Mucosa of descending colon (tissue), 3 donors: ENCODE measurements around the gene SLC25A39. TPM values are rescaled to one million over a fixed set of nuclear protein-coding genes. Genes with fewer than 3 reads are reported as not detected.
"Not testable (repeated sequence)": the region's sequence is repeated elsewhere in the genome, so short reads cannot be mapped to it uniquely, and the experiment has no call there.

ENCODE experiments used
- ATAC-seq: fragments of 200-7000 bp; cut with Tn5 transposase; one replicate; pipeline ENCODE4 v1.9.1; 2020; ENCODE audit warnings: mild to moderate bottlenecking, moderate library complexity
- DNase-seq, 3 donors: peaks; one replicate each; pipeline ENCODE4 v3.0.0-alpha.2; 2020
- H3K36me3 ChIP-seq: fragments of 200-600 bp; one replicate; pipeline ENCODE4 v1.8.0; 2021; ENCODE audit warnings: low read depth, mild to moderate bottlenecking
- H3K4me1 ChIP-seq: fragments of 200-600 bp; one replicate; pipeline ENCODE4 v1.8.0; 2021; ENCODE audit warnings: low read depth, mild to moderate bottlenecking
- H3K4me3 ChIP-seq: fragments of 200-600 bp; one replicate; pipeline ENCODE4 v1.8.0; 2021; ENCODE audit warnings: mild to moderate bottlenecking
- H3K9me3 ChIP-seq: fragments of 200-600 bp; one replicate; pipeline ENCODE4 v1.8.0; 2021; ENCODE audit warnings: mild to moderate bottlenecking
- intact Hi-C, 2 donors: fragments of 100-400 bp; cut with DNase I in 1 of 2; cut with micrococcal nuclease in 1 of 2; formaldehyde crosslinking; loops; one replicate each; pipeline versions ENCODE4 v1.11.0 to v1.11.1; 2022; cut with DNase I, micrococcal nuclease
- total RNA-seq, 3 donors: library from RNA; stranded (reverse); fragmentation: NEBNext Ultra II Directional in 2 of 3; extraction: Animal tissue kit (Norgen Biotek cat#: 25700) in 2 of 3; gene quantifications; one replicate each; pipeline versions ENCODE4 v1.2.1 to v1.2.4, GENCODE V29; 2021 to 2023
- TF ChIP-seq, protein P1 (sequence below): fragments of 200-600 bp; IDR thresholded peaks from one replicate; pipeline ENCODE4 v1.8.0; 2022; ENCODE audit warnings: antibody characterized with exemption, mild to moderate bottlenecking
- donor health status: DM: no; HTN: no; CAD: no; lungs with moderate emphysema.
- donor health status: DM: no; HTN: no; CAD: no.
- donor health status: DM: no; HTN: yes; CAD: no.

Gene SLC25A39
- total RNA-seq, 3 donors from 2014 or later: 91.8 to 142 (median 133) TPM

GRCh38 chr17:44333371-44333770 is 8.7 kb upstream of the SLC25A39 start:
- TF ChIP-seq, protein P1, sequence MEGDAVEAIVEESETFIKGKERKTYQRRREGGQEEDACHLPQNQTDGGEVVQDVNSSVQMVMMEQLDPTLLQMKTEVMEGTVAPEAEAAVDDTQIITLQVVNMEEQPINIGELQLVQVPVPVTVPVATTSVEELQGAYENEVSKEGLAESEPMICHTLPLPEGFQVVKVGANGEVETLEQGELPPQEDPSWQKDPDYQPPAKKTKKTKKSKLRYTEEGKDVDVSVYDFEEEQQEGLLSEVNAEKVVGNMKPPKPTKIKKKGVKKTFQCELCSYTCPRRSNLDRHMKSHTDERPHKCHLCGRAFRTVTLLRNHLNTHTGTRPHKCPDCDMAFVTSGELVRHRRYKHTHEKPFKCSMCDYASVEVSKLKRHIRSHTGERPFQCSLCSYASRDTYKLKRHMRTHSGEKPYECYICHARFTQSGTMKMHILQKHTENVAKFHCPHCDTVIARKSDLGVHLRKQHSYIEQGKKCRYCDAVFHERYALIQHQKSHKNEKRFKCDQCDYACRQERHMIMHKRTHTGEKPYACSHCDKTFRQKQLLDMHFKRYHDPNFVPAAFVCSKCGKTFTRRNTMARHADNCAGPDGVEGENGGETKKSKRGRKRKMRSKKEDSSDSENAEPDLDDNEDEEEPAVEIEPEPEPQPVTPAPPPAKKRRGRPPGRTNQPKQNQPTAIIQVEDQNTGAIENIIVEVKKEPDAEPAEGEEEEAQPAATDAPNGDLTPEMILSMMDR: no peak
- Histone ChIP-seq H3K4me3 (no peak overlapping the region), H3K36me3 (no peaks in the 10 kb centered on the region), H3K9me3 (no peaks in the 10 kb centered on the region), H3K4me1 (no peaks in the 10 kb centered on the region)
- DNase-seq (peak in 1 of 3 donors; percentile 59), ATAC-seq (peak; percentile 85)
- intact Hi-C loops: loop anchor here in 1 of 2 donors (10.0 kb wide), 1 partner anchor 119 kb away; the partner anchor contains the start of gene UBTF

- intact Hi-C loops: loop anchor here in 1 of 2 donors (10.0 kb wide), 1 partner anchor 117 kb away; the partner anchor contains the start of gene UBTF
- TF ChIP-seq, protein P1: peak; percentile 57
- no peaks in the 10 kb centered on the region for H3K36me3 ChIP-seq
- ATAC-seq (peak; percentile 55), DNase-seq (peak in 1 of 3 donors; percentile 91)
- H3K4me1 ChIP-seq: peaks cover 6% of the 10 kb centered on the region
- no peak overlapping the region for H3K4me3 ChIP-seq
- H3K9me3 ChIP-seq: no peaks in the 10 kb centered on the region
These were observed 6.7 kb upstream of the SLC25A39 start for GRCh38 chr17:44331249-44331760.

- ATAC-seq: not testable (repeated sequence)
These were observed 5.6 kb upstream of the SLC25A39 start for GRCh38 chr17:44330263-44330662.

GRCh38 chr17:44329516-44329915 is 4.9 kb upstream of the SLC25A39 start:
- not testable (repeated sequence) for H3K4me1 ChIP-seq, H3K4me3 ChIP-seq, DNase-seq, H3K36me3 ChIP-seq, ATAC-seq, H3K9me3 ChIP-seq
- intact Hi-C loops: loop anchor here in 1 of 2 donors (5.0 kb wide), 1 partner anchor 112 kb away; the partner anchor contains the start of gene UBTF

More at GRCh38 chr17:44330263-44330662, 5.6 kb upstream of the SLC25A39 start:
- not testable (repeated sequence) for H3K9me3 ChIP-seq, H3K4me3 ChIP-seq, H3K4me1 ChIP-seq, DNase-seq, H3K36me3 ChIP-seq
- intact Hi-C loops: loop anchor here in 1 of 2 donors (10.0 kb wide), 1 partner anchor 115 kb away; the partner anchor contains the start of gene UBTF

- ATAC-seq (no peak), DNase-seq (no peak)
- H3K9me3 ChIP-seq: no peaks in the 10 kb centered on the region
- intact Hi-C loops: loop anchor here in 1 of 2 donors (5.0 kb wide), 1 partner anchor 111 kb away; the partner anchor contains the start of gene UBTF
- H3K4me1 ChIP-seq: peaks cover 16% of the 10 kb centered on the region
- H3K4me3 ChIP-seq: no peak overlapping the region
- H3K36me3 ChIP-seq: peaks cover 4% of the 10 kb centered on the region
- TF ChIP-seq, protein P1: no peak
These were observed 3.3 kb upstream of the SLC25A39 start for GRCh38 chr17:44327715-44328449.

- H3K4me1 ChIP-seq: peaks cover 18% of the 10 kb centered on the region
- H3K4me3 ChIP-seq: no peak overlapping the region
- DNase-seq: peak; percentile 97 to 98 (median 98)
- intact Hi-C loops: loop anchor here in 1 of 2 donors (5.0 kb wide), 1 partner anchor 110 kb away; the partner anchor contains the start of gene UBTF
- H3K9me3 ChIP-seq: no peaks in the 10 kb centered on the region
- TF ChIP-seq, protein P1: no peak
- ATAC-seq: peak; percentile 78
- H3K36me3 ChIP-seq: peaks cover 4% of the 10 kb centered on the region
These were observed 2.3 kb upstream of the SLC25A39 start for GRCh38 chr17:44326861-44327444.
